ENCODE data around the gene RNF223. TPM values are rescaled to one million over a fixed set of nuclear protein-coding genes. Genes with fewer than 3 reads are reported as not detected.

The RNF223 gene
- total and polyA plus RNA-seq, 2 donors (not counting 3 experiments of a cell fraction or from before 2014, with no cell fraction given): not detected

GRCh38 chr1:1092149-1092855 lies 18.2 kb upstream of the RNF223 start:
- DNase-seq (ENCODE audit: low read depth, low spot score) (no peak), FAIRE-seq (no peak)
- intact Hi-C loops (cut with micrococcal nuclease): no loop called here
- Histone ChIP-seq H3K36me3 (ENCODE audit: control insufficient read depth in 2 of 2, extremely low read depth in 1 of 2, insufficient read depth in 2 of 2, low read length in 2 of 2) (no peaks in the 10 kb centered on the region), H3K27me3 (ENCODE audit: control insufficient read depth in 2 of 2, insufficient read depth in 2 of 2, low read length in 2 of 2) (no peaks in the 10 kb centered on the region), H3K4me3 (replicated peaks in 1 of 3; ENCODE audit: insufficient read depth in 1 of 3, low read depth in 1 of 3, low read length in 3 of 3) (no peak overlapping the region), H2AFZ (ENCODE audit: low read depth, low read length) (no peak overlapping the region), H3K9ac (replicated peaks; ENCODE audit: extremely low read depth, insufficient read depth, low read length) (no peak overlapping the region), H3K9me3 (replicated peaks; ENCODE audit: control insufficient read depth, insufficient read depth, low read length) (no peaks in the 10 kb centered on the region), H3K4me2 (ENCODE audit: insufficient read depth, low read length) (no peak overlapping the region), H3K79me2 (ENCODE audit: control insufficient read depth, insufficient read depth, low read length) (no peaks in the 10 kb centered on the region), H4K20me1 (replicated peaks; ENCODE audit: control insufficient read depth, extremely low read depth, insufficient read depth, low read length) (no peaks in the 10 kb centered on the region), H3K4me1 (ENCODE audit: control insufficient read depth, extremely low read depth, insufficient read depth, low read length) (no peaks in the 10 kb centered on the region), H3K9me1 (replicated peaks; ENCODE audit: control insufficient read depth, extremely low read depth, insufficient read depth, low read length) (no peaks in the 10 kb centered on the region), H3K27ac (ENCODE audit: insufficient read depth, low read depth, low read length) (no peak overlapping the region)
- TF ChIP-seq MYC (IDR thresholded peaks at IDR 0.05; ENCODE audit: low read depth, low read length) (no peak), JUN (IDR thresholded peaks at IDR 0.05; ENCODE audit: borderline replicate concordance, insufficient read depth, insufficient read length, low read depth) (no peak), FOS (IDR thresholded peaks at IDR 0.05; ENCODE audit: borderline replicate concordance, insufficient read depth, low read length) (no peak), POLR2AphosphoS5 (IDR thresholded peaks at IDR 0.05; ENCODE audit: insufficient read depth, low read depth, low read length) (no peak), MAX (IDR thresholded peaks at IDR 0.05; ENCODE audit: insufficient read depth, insufficient read length) (no peak), GATA2 (IDR thresholded peaks at IDR 0.05; ENCODE audit: insufficient read depth, insufficient read length, low read depth, low read length) (no peak), POLR2A (IDR thresholded peaks at IDR 0.05; ENCODE audit: low read depth, low read length) (no peak), EZH2 (IDR thresholded peaks at IDR 0.05; ENCODE audit: borderline replicate concordance, low read depth, low read length, severe bottlenecking) (no peak)
- TF ChIP-seq, protein P1, sequence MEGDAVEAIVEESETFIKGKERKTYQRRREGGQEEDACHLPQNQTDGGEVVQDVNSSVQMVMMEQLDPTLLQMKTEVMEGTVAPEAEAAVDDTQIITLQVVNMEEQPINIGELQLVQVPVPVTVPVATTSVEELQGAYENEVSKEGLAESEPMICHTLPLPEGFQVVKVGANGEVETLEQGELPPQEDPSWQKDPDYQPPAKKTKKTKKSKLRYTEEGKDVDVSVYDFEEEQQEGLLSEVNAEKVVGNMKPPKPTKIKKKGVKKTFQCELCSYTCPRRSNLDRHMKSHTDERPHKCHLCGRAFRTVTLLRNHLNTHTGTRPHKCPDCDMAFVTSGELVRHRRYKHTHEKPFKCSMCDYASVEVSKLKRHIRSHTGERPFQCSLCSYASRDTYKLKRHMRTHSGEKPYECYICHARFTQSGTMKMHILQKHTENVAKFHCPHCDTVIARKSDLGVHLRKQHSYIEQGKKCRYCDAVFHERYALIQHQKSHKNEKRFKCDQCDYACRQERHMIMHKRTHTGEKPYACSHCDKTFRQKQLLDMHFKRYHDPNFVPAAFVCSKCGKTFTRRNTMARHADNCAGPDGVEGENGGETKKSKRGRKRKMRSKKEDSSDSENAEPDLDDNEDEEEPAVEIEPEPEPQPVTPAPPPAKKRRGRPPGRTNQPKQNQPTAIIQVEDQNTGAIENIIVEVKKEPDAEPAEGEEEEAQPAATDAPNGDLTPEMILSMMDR (IDR thresholded peaks at IDR 0.05; ENCODE audit: extremely low read depth in 1 of 2, insufficient read depth in 1 of 2, low read depth in 1 of 2, low read length in 2 of 2): no peak
- dilution Hi-C loops (cut with MboI; ENCODE audit: extremely low pct_ligation_motif_present, low sequenced_read_pairs): no loop called here
- ChIA-PET CTCF (no interaction called here), POLR2A (no interaction called here)
- no TSS peak for BruUV-seq (replicated peaks)
